IMR-90 (cell line): ENCODE results near the gene CSRP1. TPM values are rescaled to one million over a fixed set of nuclear protein-coding genes. Genes with fewer than 3 reads are reported as not detected.

Experiments used
- ATAC-seq: fragments of 200-7000 bp; cut with Tn5 transposase; 2 replicates; pipeline ENCODE4 v1.9.1; 2020; ENCODE audit warnings: low read depth, mild to moderate bottlenecking, moderate library complexity
- BruUV-seq: library from RNA; stranded (reverse); fragments of 400-500 nt; replicated peaks from 2 replicates; lab custom pipeline; 2021; lab: Mats Ljungman, UMichigan
- CTCF ChIA-PET: fragments of 300-600 bp; formaldehyde crosslinking; extraction: SDS; loops from one replicate; lab custom pipeline; 2021; ENCODE audit warnings: antibody characterized with exemption; lab: Yijun Ruan, JAX
- POLR2A ChIA-PET: fragments of 300-600 bp; sonication (Branson Sonifier 250); formaldehyde crosslinking; loops from one replicate; lab custom pipeline; 2022; ENCODE audit warnings: antibody characterized with exemption; ENCODE audit not compliant: unreplicated experiment; lab: Charles Lee
- DNase-seq: peaks from one replicate; pipeline ENCODE4 v3.0.0; 2013
- H2AFZ ChIP-seq: replicated peaks from 2 replicates; pipeline ENCODE3; 2013; ENCODE audit warnings: low read length, mild to moderate bottlenecking; ENCODE audit not compliant: poor library complexity
- H2AK5ac ChIP-seq: 2 replicates; pipeline ENCODE4 v1.6.1; 2013; ENCODE audit warnings: low read depth, low read length, inconsistent platforms
- H2AK9ac ChIP-seq: replicated peaks from 2 replicates; pipeline ENCODE3; 2013; ENCODE audit warnings: mild to moderate bottlenecking, low read depth, low read length, moderate library complexity; ENCODE audit not compliant: poor library complexity
- H2BK120ac ChIP-seq: 2 replicates; pipeline ENCODE4 v1.6.1; 2013; ENCODE audit warnings: low read depth, low read length, inconsistent platforms
- H2BK15ac ChIP-seq: 3 replicates; pipeline ENCODE4 v1.6.1; 2013; ENCODE audit warnings: low read depth, low read length, inconsistent platforms
- H2BK20ac ChIP-seq: 2 replicates; pipeline ENCODE4 v1.6.1; 2013; ENCODE audit warnings: low read depth, mild to moderate bottlenecking, inconsistent platforms, low read length, moderate library complexity
- H2BK5ac ChIP-seq: 2 replicates; pipeline ENCODE4 v1.6.1; 2013; ENCODE audit warnings: mild to moderate bottlenecking, low read depth, low read length, inconsistent platforms; ENCODE audit not compliant: poor library complexity, severe bottlenecking
- H3K14ac ChIP-seq: replicated peaks from 2 replicates; pipeline ENCODE4 v1.6.1; 2013; ENCODE audit warnings: low read depth, low read length, inconsistent platforms
- H3K18ac ChIP-seq: 2 replicates; pipeline ENCODE4 v1.6.1; 2013; ENCODE audit warnings: low read depth, low read length, control low read depth
- H3K23ac ChIP-seq: 2 replicates; pipeline ENCODE4 v1.6.1; 2013; ENCODE audit warnings: low read depth, low read length, inconsistent platforms
- H3K27ac ChIP-seq: 2 replicates; pipeline ENCODE4 v1.5.1; 2013; ENCODE audit warnings: mild to moderate bottlenecking, control low read depth, low read length; ENCODE audit not compliant: insufficient read depth
- H3K27me3 ChIP-seq: 2 replicates; pipeline ENCODE4 v1.6.1; 2013; ENCODE audit warnings: low read length; ENCODE audit not compliant: control insufficient read depth, insufficient read depth
- H3K36me3 ChIP-seq: 2 replicates; pipeline ENCODE4 v1.6.1; 2013; ENCODE audit warnings: low read length, mixed read lengths; ENCODE audit not compliant: control insufficient read depth, insufficient read depth
- H3K4ac ChIP-seq: 2 replicates; pipeline ENCODE4 v1.6.1; 2013; ENCODE audit warnings: low read depth, low read length, inconsistent platforms
- H3K4me1 ChIP-seq: 2 replicates; pipeline ENCODE4 v1.6.1; 2013; ENCODE audit warnings: low read length, mixed read lengths; ENCODE audit not compliant: control insufficient read depth, insufficient read depth
- H3K4me2 ChIP-seq: 2 replicates; pipeline ENCODE4 v1.6.1; 2013; ENCODE audit warnings: low read depth, mild to moderate bottlenecking, control low read depth, low read length, moderate library complexity
- H3K4me3 ChIP-seq: 2 replicates; pipeline ENCODE4 v1.5.1; 2013; ENCODE audit warnings: low read depth, mild to moderate bottlenecking, control low read depth, low read length, moderate library complexity; ENCODE audit not compliant: insufficient read depth
- H3K56ac ChIP-seq: 2 replicates; pipeline ENCODE4 v1.6.1; 2013; ENCODE audit warnings: low read length, inconsistent platforms; ENCODE audit not compliant: insufficient read depth; ENCODE audit errors: extremely low read depth
- H3K79me1 ChIP-seq, 2 experiments: 2 replicates each; pipeline ENCODE4 v1.6.1; 2013; ENCODE audit warnings: low read length in 2 of 2, inconsistent platforms in 1 of 2, low read depth in 1 of 2
- H3K9ac ChIP-seq: 2 replicates; pipeline ENCODE4 v1.6.1; 2013; ENCODE audit warnings: low read depth, low read length, control low read depth
- H3K9me1 ChIP-seq: 2 replicates; pipeline ENCODE4 v1.6.1; 2013; ENCODE audit warnings: low read length, inconsistent platforms; ENCODE audit not compliant: insufficient read depth
- H3K9me3 ChIP-seq: 2 replicates; pipeline ENCODE4 v1.6.1; 2013; ENCODE audit warnings: low read length; ENCODE audit not compliant: control insufficient read depth, insufficient read depth
- H4K20me1 ChIP-seq: 2 replicates; pipeline ENCODE4 v1.6.1; 2013; ENCODE audit warnings: low read length, inconsistent platforms; ENCODE audit not compliant: insufficient read depth
- H4K5ac ChIP-seq: 2 replicates; pipeline ENCODE4 v1.6.1; 2013; ENCODE audit warnings: mild to moderate bottlenecking, low read depth, low read length, control low read depth
- H4K8ac ChIP-seq, 2 experiments: 2 replicates each; pipeline ENCODE4 v1.6.1; 2013; ENCODE audit warnings: low read depth in 2 of 2, low read length in 2 of 2, control low read depth in 1 of 2, inconsistent platforms in 1 of 2
- H4K91ac ChIP-seq: 2 replicates; pipeline ENCODE4 v1.6.1; 2013; ENCODE audit warnings: low read depth, low read length, inconsistent platforms; ENCODE audit not compliant: insufficient read depth
- CEBPB ChIP-seq: IDR thresholded peaks from 2 replicates; pipeline ENCODE4 v1.6.1; 2012; ENCODE audit warnings: low read depth, low read length, improper control_type of control experiment
- CHD1 ChIP-seq: IDR thresholded peaks from 2 replicates; pipeline ENCODE4 v1.6.1; 2012; ENCODE audit warnings: low read depth, low read length, improper control_type of control experiment
- MAFK ChIP-seq: IDR thresholded peaks from 2 replicates; pipeline ENCODE4 v1.6.1; 2012; ENCODE audit warnings: low read depth, low read length, improper control_type of control experiment
- MAZ ChIP-seq: IDR thresholded peaks from 2 replicates; pipeline ENCODE4 v1.6.1; 2012; ENCODE audit warnings: low read depth, mild to moderate bottlenecking, low read length, improper control_type of control experiment, moderate library complexity, borderline replicate concordance
- RCOR1 ChIP-seq: IDR thresholded peaks from 2 replicates; pipeline ENCODE4 v1.6.1; 2012; ENCODE audit warnings: mild to moderate bottlenecking, low read length, improper control_type of control experiment; ENCODE audit not compliant: insufficient replicate concordance
- RFX5 ChIP-seq: IDR thresholded peaks from 2 replicates; pipeline ENCODE4 v1.8.0; 2012; ENCODE audit warnings: low read depth, mild to moderate bottlenecking, low read length, moderate library complexity
- WGBS, 2 experiments: methylation state at CpG; one replicate each; pipeline versions ENCODE4 v1.1.5 to v1.1.7; 2013; ENCODE audit warnings: missing lambda C conversion rate in 2 of 2; ENCODE audit not compliant: insufficient read length in 1 of 2; ENCODE audit errors: extremely low coverage in 2 of 2; 5-methylcytosine and 5-hydroxymethylcytosine counted together
- dilution Hi-C: fragments of 300-500 bp; cut with HindIII; formaldehyde crosslinking; loops from one replicate; pipeline ENCODE4 v1.14.3; 2018; ENCODE audit warnings: low sequenced_read_pairs; ENCODE audit not compliant: unreplicated experiment
- in situ Hi-C: fragments of 300-500 bp; cut with MboI; formaldehyde crosslinking; loops from 3 replicates; pipeline ENCODE4 v1.14.3; 2019; ENCODE audit warnings: low sequenced_read_pairs, inconsistent platforms, mixed read lengths
- intact Hi-C: fragments of 100-400 bp; cut with micrococcal nuclease; formaldehyde crosslinking; loops from 2 replicates; pipeline ENCODE4 v1.10.0; 2022
- polyA plus RNA-seq, 3 experiments: library from polyadenylated mRNA; depleted of rRNA; stranded (reverse); fragments of >200 nt; gene quantifications; 2 replicates each; pipeline ENCODE4 v1.2.3, GENCODE V29; 2012; ENCODE audit warnings: low replicate concordance in 1 of 3
- total RNA-seq: library from RNA; depleted of rRNA; stranded (reverse); fragments of >200 nt; gene quantifications from 2 replicates; pipeline ENCODE4 v1.2.3, GENCODE V29; 2012
- TF ChIP-seq, protein P1 (sequence below): fragments of 150-350 bp; IDR thresholded peaks from 2 replicates; pipeline ENCODE4 v1.6.1; 2017; ENCODE audit warnings: mild to moderate bottlenecking, antibody characterized with exemption, low read length, low read depth
- TF ChIP-seq, protein P2 (sequence below): conservative IDR thresholded peaks from 2 replicates; pipeline ENCODE4 v1.5.1; 2012; ENCODE audit warnings: mild to moderate bottlenecking, low read depth, low read length, improper control_type of control experiment

CSRP1 gene
- total and polyA plus RNA-seq, 2 of the 4 experiments (the other 2 are of a cell fraction) = 1,037 to 1,498 TPM

DNA sequence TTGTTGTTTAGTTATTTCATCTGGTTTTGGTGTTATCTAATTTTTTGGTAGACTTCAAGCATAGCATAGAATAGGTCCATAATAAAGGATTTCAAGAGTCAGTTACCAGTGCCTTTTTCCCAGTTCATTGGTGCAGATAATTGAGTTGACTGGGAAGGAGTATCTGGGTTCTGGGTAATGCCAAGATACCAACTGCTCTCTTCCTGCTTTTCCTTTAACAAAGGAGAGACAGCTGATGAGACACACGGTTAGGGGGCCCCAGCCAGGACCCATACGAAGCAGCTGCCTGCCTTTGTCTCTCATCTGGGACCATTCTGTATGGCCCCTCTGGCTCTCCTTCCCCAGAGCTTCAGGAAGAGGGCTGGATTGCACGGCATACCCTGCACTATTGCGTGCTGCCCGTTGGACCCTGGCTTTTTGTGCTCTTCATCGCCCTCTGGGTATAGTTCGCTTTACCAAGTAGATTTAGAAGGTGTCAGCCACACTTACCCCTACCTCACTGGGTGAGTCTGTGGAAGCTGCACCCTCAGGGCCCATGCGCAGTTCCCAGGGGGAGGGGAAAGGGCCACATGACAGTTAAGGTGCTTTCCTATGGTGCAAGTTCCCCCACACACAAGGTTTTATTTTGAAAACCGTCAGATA, 39.0 kb upstream of the CSRP1 start:
- no peak overlapping the region for H2BK120ac ChIP-seq
- H4K91ac ChIP-seq = no peak overlapping the region
- H2AK5ac ChIP-seq = peak overlapping the region; percentile 22; the same call in 1 of the 2 replicates
- ChIA-PET POLR2A (no interaction called here), CTCF (interaction anchor here (0.8 to 1.9 kb wide), 2 partner anchors 16 to 166 kb away, joined by 4 read pairs; no protein-coding TSS in a partner anchor)
- ATAC-seq = no peak
- in situ Hi-C loops = loop anchor here (25.0 kb wide), 2 partner anchors 416 to 591 kb away; partner anchors contain the start of genes ARL8A and TIMM17A
- BruUV-seq = no TSS peak
- intact Hi-C loops = no loop called here
- H3K4me2 ChIP-seq = no peak overlapping the region
- no peak overlapping the region for H3K14ac ChIP-seq
- H3K9ac ChIP-seq = no peak overlapping the region
- peak overlapping the region; percentile 30; the same call in 1 of the 2 replicates for H3K4ac ChIP-seq
- H3K4me3 ChIP-seq = no peak overlapping the region
- H3K79me1 ChIP-seq = peaks cover 14 to 66% of the 10 kb centered on the region in 2 experiments; a peak in 3 of 4 replicates
- H2BK20ac ChIP-seq = no peak overlapping the region
- TF ChIP-seq, protein P1, sequence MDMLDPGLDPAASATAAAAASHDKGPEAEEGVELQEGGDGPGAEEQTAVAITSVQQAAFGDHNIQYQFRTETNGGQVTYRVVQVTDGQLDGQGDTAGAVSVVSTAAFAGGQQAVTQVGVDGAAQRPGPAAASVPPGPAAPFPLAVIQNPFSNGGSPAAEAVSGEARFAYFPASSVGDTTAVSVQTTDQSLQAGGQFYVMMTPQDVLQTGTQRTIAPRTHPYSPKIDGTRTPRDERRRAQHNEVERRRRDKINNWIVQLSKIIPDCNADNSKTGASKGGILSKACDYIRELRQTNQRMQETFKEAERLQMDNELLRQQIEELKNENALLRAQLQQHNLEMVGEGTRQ = no peak
- TF ChIP-seq CHD1 (no peak), RFX5 (no peak), RCOR1 (no peak), CEBPB (no peak), MAZ (no peak), MAFK (no peak)
- TF ChIP-seq, protein P2, sequence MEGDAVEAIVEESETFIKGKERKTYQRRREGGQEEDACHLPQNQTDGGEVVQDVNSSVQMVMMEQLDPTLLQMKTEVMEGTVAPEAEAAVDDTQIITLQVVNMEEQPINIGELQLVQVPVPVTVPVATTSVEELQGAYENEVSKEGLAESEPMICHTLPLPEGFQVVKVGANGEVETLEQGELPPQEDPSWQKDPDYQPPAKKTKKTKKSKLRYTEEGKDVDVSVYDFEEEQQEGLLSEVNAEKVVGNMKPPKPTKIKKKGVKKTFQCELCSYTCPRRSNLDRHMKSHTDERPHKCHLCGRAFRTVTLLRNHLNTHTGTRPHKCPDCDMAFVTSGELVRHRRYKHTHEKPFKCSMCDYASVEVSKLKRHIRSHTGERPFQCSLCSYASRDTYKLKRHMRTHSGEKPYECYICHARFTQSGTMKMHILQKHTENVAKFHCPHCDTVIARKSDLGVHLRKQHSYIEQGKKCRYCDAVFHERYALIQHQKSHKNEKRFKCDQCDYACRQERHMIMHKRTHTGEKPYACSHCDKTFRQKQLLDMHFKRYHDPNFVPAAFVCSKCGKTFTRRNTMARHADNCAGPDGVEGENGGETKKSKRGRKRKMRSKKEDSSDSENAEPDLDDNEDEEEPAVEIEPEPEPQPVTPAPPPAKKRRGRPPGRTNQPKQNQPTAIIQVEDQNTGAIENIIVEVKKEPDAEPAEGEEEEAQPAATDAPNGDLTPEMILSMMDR = 0 out of 2 replicates have a peak, but pooled peaks have one; percentile 6
- H4K5ac ChIP-seq = no peak overlapping the region
- no peak for DNase-seq
- no peak overlapping the region for H3K56ac ChIP-seq
- H3K36me3 ChIP-seq = 0 out of 2 replicates have a peak, but pooled peaks cover 2% of the 10 kb centered on the region
- dilution Hi-C loops = no loop called here
- WGBS, 2 experiments = no CpG with 5 or more reads among the region's 9 CpGs
- peaks cover 3% of the 10 kb centered on the region; the same call in 1 of the 2 replicates for H4K20me1 ChIP-seq
- H3K9me3 ChIP-seq = no peaks in the 10 kb centered on the region
- H2AK9ac ChIP-seq = no peak overlapping the region
- peaks cover 19% of the 10 kb centered on the region for H3K4me1 ChIP-seq
- peaks cover 10% of the 10 kb centered on the region for H3K9me1 ChIP-seq
- H2AFZ ChIP-seq = peak overlapping the region; percentile 15
- H2BK5ac ChIP-seq = no peak overlapping the region
- no peak overlapping the region for H4K8ac ChIP-seq
- no peaks in the 10 kb centered on the region for H3K27me3 ChIP-seq
- H2BK15ac ChIP-seq = no peak overlapping the region
- no peak overlapping the region for H3K23ac ChIP-seq
- no peak overlapping the region for H3K18ac ChIP-seq
- H3K27ac ChIP-seq = no peak overlapping the region
